ENCODE results near the gene ACTG1.
A peak's percentile ranks its signal among the peaks of the same experiment; 100 is the strongest.

The ACTG1 gene

GRCh38 chr17:81512562-81513371, at the start of gene ACTG1:
Gene ACTG1 (minus strand): TSS chr17:81512799. CDS start chr17:81512354, 445 bp downstream.
- peak; percentile 92 for DNase-seq

DNA sequence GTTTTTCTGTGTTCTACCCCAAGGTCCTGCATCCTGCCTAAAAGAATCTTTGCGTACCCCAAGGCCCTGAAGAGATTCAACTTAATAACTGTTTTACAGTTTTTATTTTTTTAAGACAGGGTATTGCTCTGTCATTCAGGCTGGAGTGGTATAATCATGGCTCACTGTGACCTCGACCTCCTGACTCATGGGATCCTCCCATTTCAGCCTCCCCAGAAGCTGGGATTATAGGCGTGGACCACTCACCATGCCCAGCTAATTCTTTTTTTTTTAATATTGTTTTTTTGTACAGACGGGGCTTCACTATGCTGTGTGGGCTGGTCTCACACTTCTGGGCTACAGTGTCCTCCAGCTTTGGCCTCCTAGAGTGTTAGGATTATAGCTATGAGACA, 48.9 kb upstream of the ACTG1 start:
- DNase-seq = no peak

DNA sequence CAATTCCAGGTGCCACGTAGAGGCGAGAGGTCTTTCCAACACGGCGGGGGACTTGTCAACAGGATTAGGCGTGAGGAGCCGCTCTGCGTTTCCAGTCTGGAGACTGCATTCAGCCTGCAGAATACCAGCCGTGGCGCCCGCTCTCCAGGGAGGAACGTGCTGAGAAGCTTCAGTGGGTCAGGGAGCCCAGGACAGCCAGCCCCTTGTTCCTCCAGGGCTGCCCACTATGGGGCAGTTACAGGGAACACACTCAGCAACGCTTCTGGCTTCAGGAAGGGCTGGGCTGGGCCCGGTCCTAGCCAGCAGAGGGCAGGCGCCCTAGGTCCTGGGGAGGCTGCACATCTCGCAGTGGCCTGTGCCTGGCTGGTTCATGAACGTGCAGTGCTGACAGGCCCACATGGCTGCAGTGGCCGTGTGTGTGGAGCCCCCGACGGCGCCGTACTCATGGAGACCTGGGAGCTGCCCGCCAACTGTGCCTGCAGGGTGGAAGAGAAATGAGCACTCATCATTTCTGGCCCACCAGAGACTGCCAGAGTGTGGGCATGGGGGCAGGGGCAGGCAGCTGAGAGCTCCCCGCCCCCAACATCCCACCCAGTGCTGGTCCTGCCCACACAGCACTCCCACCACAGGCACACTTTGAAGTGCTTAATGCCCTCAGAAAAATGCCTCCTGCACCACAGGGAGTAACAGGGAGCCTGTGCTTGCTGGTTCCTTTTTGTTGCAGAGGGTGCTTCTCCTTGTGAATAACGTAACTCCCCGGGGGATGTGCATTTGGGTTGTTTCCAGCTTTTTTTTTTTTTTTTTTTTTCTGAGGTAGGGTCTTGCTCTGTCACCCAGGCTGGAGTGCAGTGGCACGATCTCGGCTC, 46.6 kb upstream of the ACTG1 start:
- no peak for DNase-seq

DNA sequence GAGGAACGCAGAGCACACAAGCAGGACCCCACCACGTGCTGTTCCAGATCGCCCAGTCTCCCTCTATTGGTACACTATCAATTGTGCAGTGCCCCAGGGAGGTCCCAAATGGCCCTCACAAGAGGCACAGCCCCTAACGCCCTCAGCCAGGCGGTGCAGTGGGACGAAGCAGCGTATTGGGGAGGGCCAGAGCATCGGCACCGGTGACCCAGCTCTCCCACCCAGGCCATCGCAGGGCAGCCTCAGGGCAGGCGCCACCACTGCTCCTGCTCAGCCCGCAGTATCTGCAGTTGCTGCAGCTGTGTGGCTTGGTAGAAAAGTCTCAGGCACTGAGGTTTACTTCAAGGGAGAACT, 45.5 kb upstream of the ACTG1 start:
- DNase-seq = no peak

DNA sequence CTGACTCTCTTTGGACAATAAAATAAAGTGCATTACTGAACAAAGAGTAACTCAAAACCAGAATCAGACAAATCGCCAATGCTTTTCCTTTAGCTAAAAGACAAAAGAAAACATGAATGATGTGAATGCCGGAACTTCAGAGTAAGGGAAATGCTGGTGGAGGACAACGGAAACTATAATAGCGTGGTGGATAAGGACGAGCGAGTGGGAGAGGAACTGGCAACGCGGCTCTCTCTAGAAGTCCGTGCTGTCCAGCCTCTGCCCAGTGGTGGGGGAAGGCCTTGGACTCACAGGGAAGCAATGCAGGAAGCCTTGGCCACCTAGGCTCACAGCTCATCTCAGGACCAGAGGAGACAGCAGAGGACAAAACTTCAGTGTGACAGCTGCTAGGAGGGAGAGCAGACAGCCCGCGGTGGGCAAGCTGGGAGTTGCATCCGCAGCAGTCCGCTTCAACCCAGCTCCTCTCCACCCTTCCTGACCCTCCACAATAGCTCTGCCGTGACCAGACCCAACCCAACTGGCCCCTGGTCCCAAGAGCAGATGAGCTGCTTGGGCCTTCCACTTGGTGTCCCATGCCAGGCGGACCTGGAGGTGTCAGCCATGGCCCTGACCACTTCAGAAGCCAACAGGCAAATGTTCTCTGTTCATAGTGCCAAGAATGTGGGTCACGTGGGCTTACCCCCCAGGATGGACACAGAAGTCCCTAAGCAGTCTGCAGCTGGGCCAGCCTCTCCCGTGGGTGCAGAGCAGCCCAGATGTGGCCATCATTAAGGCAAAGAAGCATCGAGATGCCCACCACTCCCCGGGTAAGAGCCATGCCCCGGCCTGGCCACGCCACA, 44.9 kb upstream of the ACTG1 start:
- no peak for DNase-seq

GRCh38 chr17:81556863-81557262, 44.3 kb upstream of the ACTG1 start:
- DNase-seq = no peak

DNA sequence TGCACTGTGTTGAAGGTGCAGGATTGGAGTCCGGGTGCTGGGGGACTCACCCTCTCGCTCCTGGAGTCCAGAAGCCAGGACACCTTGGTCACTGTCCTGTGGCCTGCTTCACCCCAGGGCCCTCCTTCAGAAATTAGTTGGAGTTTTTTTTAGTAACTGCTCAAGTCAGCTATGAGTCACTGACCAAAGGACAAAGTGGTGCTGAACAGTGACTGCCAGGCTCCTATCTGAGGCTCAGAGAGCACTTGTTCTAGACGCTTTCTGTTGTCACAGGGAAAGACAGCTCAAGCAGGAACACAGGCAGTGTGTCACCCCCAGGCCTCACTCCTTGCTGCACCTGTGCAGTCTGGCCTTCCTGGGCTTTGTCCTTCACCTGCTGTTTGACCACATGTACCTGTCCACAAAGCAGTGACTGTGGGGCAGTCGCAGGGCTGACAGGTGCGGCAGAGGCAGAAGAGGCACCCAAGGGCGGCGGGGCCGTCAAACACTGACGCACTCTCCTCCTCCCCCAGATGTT, 43.6 kb upstream of the ACTG1 start:
- no peak for DNase-seq

GRCh38 chr17:81553616-81554181, 41.1 kb upstream of the ACTG1 start:
- DNase-seq = peak; percentile 38

GRCh38 chr17:81553018-81553615, 40.5 kb upstream of the ACTG1 start:
- peak; percentile 89 for DNase-seq

- DNase-seq = peak; percentile 88
Measured at GRCh38 chr17:81552244-81553017, 39.8 kb upstream of the ACTG1 start, which contains the start of gene FAAP100. Gene FAAP100 (minus strand): TSS chr17:81552353. CDS start chr17:81552330, 23 bp downstream.

- DNase-seq = peak; percentile 46
Measured at GRCh38 chr17:81551458-81552243, 39.1 kb upstream of the ACTG1 start.

DNA sequence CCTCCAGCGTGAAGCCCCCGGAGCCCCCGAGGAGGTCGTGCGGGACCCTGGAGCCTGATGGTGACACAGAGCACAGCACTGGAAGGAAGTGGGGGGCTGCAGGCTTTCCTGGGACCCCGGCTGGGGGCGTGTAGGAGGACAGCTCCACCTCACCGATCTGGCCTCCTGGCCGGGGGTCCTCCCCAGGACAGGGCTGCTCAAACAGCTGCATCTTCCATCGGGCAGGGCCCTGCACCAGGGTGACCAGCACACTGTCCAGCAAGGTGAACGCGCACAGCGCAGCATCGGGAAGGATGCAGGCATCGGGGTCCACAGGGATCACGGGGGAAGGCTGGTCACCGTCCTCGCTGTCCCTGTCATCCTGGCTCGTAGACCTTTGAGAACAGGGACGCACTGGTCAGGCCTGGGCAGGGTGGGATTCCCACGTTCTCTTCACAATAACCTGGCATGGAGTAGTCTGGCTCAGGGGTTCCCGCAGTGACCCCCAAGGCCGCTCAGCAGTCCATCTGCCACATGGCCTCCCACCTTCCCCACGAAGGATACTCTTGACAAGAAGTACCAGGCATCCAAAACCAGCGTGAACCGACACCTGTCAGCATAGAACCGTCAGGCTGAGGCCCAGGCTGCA, 38.3 kb upstream of the ACTG1 start:
- DNase-seq = no peak

GRCh38 chr17:81550285-81550684, 37.7 kb upstream of the ACTG1 start:
- no peak for DNase-seq

- DNase-seq = no peak
Measured at GRCh38 chr17:81549826-81550225, 37.2 kb upstream of the ACTG1 start.

DNA sequence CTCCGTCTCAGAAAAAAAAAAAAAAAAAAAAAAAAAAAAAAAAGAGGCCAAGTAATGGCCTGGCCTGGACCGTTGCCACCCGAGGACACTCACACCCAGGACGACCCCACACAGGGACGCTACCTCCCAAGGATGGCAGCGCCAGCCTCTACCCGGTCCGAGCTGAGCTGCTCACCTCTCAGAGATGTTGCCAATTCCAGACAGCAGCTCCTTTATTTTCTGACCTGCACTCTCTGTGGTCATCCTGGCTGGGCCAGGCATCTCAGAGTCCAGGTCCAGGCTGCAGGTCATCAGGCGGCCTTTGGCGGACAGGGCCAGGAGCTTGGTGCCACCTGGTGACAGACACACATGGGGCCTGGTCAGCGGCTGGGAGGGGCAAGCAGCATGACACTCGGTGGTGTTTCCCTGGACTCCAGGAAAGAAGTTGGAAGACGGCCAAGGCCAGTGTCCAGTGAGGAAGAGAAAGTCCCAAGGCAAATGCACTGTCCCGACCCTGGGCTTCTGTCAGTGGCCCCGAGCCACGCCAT, 36.5 kb upstream of the ACTG1 start:
- DNase-seq = no peak

- DNase-seq = no peak
Measured at GRCh38 chr17:81547614-81547982, 35.0 kb upstream of the ACTG1 start.

- DNase-seq = no peak
Measured at GRCh38 chr17:81546906-81547613, 34.5 kb upstream of the ACTG1 start.

DNA sequence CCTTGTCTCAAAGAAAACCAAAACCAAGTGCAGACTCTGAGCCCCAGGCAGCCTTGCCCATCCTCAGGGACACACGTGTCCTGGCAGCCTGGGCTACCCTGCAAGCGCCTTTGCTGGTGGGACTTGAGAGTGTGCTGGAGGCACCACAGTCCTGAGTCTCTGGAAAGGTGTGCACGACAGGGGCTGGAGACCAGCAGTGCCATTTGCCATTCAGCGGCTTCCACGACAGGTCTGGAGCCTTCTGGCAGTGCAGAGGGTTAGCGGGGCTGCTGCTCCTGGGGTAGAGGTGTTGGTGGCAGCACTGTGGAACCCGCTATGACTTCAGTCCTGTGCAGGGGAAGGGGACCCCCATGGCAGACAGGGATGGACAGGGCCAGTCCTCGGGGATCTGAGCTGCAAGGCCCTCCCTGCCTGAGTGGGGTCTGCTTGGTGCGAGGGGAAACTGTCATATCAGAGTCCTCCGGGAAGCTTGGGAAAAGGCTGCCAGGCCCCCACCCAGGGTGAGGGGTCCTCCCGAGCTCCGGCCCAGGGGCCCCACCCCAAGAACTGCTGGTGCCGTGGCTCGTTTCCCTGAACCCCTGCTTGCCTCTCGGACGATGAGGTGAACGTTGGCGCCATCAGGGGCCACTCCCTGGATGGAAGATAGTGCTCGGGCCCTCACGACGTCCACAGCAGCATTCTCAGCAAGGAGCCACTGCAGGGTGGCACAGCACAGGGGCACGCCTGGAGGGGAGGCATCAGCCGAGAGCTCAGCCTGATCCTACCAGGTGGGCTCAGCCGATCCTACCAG, 32.8 kb upstream of the ACTG1 start:
- no peak for DNase-seq

Data from stimulated activated CD4-positive, alpha-beta T cell treated with anti-CD3 and anti-CD28 coated beads, Interleukin-15, amount 100 ng/mL, for 24 hours (primary cell).